AG04449 (cell line): ENCODE data around the gene APOM.

Experiments
- CTCF ChIA-PET: fragments of 350-600 bp; formaldehyde crosslinking; extraction: SDS; loops from one replicate; lab custom pipeline; 2021; ENCODE audit warnings: antibody characterized with exemption; lab: Yijun Ruan, JAX
- POLR2A ChIA-PET: fragments of 400-600, 350-600 bp; formaldehyde crosslinking; extraction: SDS; loops from one replicate; lab custom pipeline; 2020; ENCODE audit warnings: antibody characterized with exemption, inconsistent platforms; lab: Yijun Ruan, JAX
- DNase-seq: peaks from one replicate; pipeline ENCODE4 v3.0.0-alpha.2; 2010; ENCODE audit warnings: low read depth, low spot score
- H3K4me3 ChIP-seq: 2 replicates; pipeline ENCODE4 v1.5.1; 2011; ENCODE audit warnings: low read depth, mild to moderate bottlenecking, control low read depth, low read length
- CTCF ChIP-seq: IDR thresholded peaks from one replicate; pipeline ENCODE4 v1.5.1; 2011; ENCODE audit warnings: mild to moderate bottlenecking, moderate library complexity, low read length, control low read depth, inconsistent platforms; ENCODE audit not compliant: insufficient read depth; ENCODE audit errors: missing control alignments

The APOM gene

GRCh38 chr6:31707701-31708100 is 52.0 kb downstream of the APOM start:
- no peak for DNase-seq
- CTCF ChIA-PET: no interaction called here
- POLR2A ChIA-PET: no interaction called here
- H3K4me3 ChIP-seq: no peak overlapping the region
- TF ChIP-seq CTCF: no peak
